Activated CD4-positive, alpha-beta T cell treated with anti-CD3 and anti-CD28 coated beads, Interleukin-2, amount 50 U/mL, for 48 hours (primary cell): ENCODE measurements around the gene MDM1.
A peak's percentile ranks its signal among the peaks of the same experiment; 100 is the strongest.

ENCODE experiments used
- DNase-seq, 2 experiments: peaks; one replicate each; pipeline ENCODE4 v3.0.0-alpha.2; 2020

The MDM1 gene

GRCh38 chr12:68268967-68269366, 63.2 kb downstream of the MDM1 start:
- DNase-seq = no peak

- DNase-seq = no peak
Observed at GRCh38 chr12:68267892-68268396, 64.2 kb downstream of the MDM1 start.

GRCh38 chr12:68264857-68265256, 67.3 kb downstream of the MDM1 start:
- DNase-seq = no peak

GRCh38 chr12:68264158-68264855, 67.9 kb downstream of the MDM1 start:
- no peak for DNase-seq

GRCh38 chr12:68263366-68263765, 68.8 kb downstream of the MDM1 start:
- no peak for DNase-seq

GRCh38 chr12:68261896-68262295, 70.3 kb downstream of the MDM1 start:
- DNase-seq = no peak

GRCh38 chr12:68260153-68260552, 72.0 kb downstream of the MDM1 start:
- DNase-seq = no peak

- peak; percentile 42 to 57 for DNase-seq
Observed at GRCh38 chr12:68259318-68259940, 72.7 kb downstream of the MDM1 start.

- no peak for DNase-seq
Observed at GRCh38 chr12:68253504-68253903, 78.7 kb downstream of the MDM1 start, which contains the start of gene IL22. Gene IL22, minus strand, starts transcription at chr12:68253604. Its CDS starts 156 bp downstream, at chr12:68253448.

GRCh38 chr12:68252077-68252476, 80.1 kb downstream of the MDM1 start:
- DNase-seq = no peak

- DNase-seq = no peak
Observed at GRCh38 chr12:68250454-68250853, 81.7 kb downstream of the MDM1 start.

- no peak for DNase-seq
Observed at GRCh38 chr12:68247785-68248184, 84.4 kb downstream of the MDM1 start.

GRCh38 chr12:68246350-68246749, 85.8 kb downstream of the MDM1 start:
- no peak for DNase-seq

- DNase-seq = no peak
Observed at GRCh38 chr12:68245180-68246021, 86.8 kb downstream of the MDM1 start.
